HepG2 (cell line): ENCODE measurements around the gene YKT6. TPM values are rescaled to one million over a fixed set of nuclear protein-coding genes. Genes with fewer than 3 reads are reported as not detected.

ENCODE experiments used
- ARNT ChIP-seq: fragments of 450-650 bp; IDR thresholded peaks from 2 replicates; pipeline ENCODE4 v1.6.1; 2017
- EED ChIP-seq: sonication (generic); formaldehyde crosslinking; IDR thresholded peaks from 2 replicates; pipeline ENCODE4 v1.5.0; 2020; ENCODE audit warnings: mild to moderate bottlenecking, missing genetic modification reagents
- GPN1 ChIP-seq: sonication (generic); formaldehyde crosslinking; IDR thresholded peaks from 2 replicates; pipeline ENCODE4 v1.5.1; 2020; ENCODE audit warnings: missing genetic modification reagents, borderline replicate concordance
- HOXA9 ChIP-seq: sonication (generic); formaldehyde crosslinking; IDR thresholded peaks from 2 replicates; pipeline ENCODE4 v1.8.1; 2022; ENCODE audit warnings: missing genetic modification reagents, mild to moderate bottlenecking, moderate library complexity, borderline replicate concordance
- KLF9 ChIP-seq: IDR thresholded peaks from 2 replicates; pipeline ENCODE4 v1.6.1; 2016; ENCODE audit warnings: low read depth
- MAFF ChIP-seq: IDR thresholded peaks from 2 replicates; pipeline ENCODE4 v1.6.1; 2011; ENCODE audit warnings: low read depth, low read length, improper control_type of control experiment
- MED8 ChIP-seq: sonication (generic); formaldehyde crosslinking; IDR thresholded peaks from 2 replicates; pipeline ENCODE4 v1.8.1; 2023; ENCODE audit warnings: mild to moderate bottlenecking, missing genetic modification reagents; ENCODE audit not compliant: insufficient replicate concordance
- MYNN ChIP-seq: sonication (generic); formaldehyde crosslinking; IDR thresholded peaks from 2 replicates; pipeline ENCODE4 v1.4.0; 2020; ENCODE audit warnings: mild to moderate bottlenecking, low read depth, missing genetic modification reagents
- NCOA1 ChIP-seq: sonication (generic); formaldehyde crosslinking; IDR thresholded peaks from 2 replicates; pipeline ENCODE4 v1.9.0; 2021; ENCODE audit warnings: missing genetic modification reagents
- PCBP1 ChIP-seq: fragments of 200-400 bp; formaldehyde crosslinking; IDR thresholded peaks from 2 replicates; pipeline ENCODE4 v1.6.1; 2017; ENCODE audit warnings: mild to moderate bottlenecking, low read depth, low read length, borderline replicate concordance
- RAD51 ChIP-seq: fragments of 450-650 bp; IDR thresholded peaks from 2 replicates; pipeline ENCODE4 v1.6.1; 2016; ENCODE audit warnings: borderline replicate concordance
- RCOR2 ChIP-seq: IDR thresholded peaks from 2 replicates; pipeline ENCODE4 v1.6.1; 2016; ENCODE audit warnings: missing biosample characterization, missing genetic modification reagents
- SP4 ChIP-seq: sonication (generic); formaldehyde crosslinking; IDR thresholded peaks from 2 replicates; pipeline ENCODE4 v1.8.1; 2023; ENCODE audit warnings: mild to moderate bottlenecking, missing genetic modification reagents
- ZBTB20 ChIP-seq: sonication (generic); formaldehyde crosslinking; IDR thresholded peaks from 2 replicates; pipeline ENCODE4 v1.8.1; 2023; ENCODE audit warnings: missing genetic modification reagents, low read depth, mild to moderate bottlenecking, borderline replicate concordance
- ZBTB38 ChIP-seq: sonication (generic); formaldehyde crosslinking; IDR thresholded peaks from 2 replicates; pipeline ENCODE4 v1.5.1; 2020; ENCODE audit warnings: mild to moderate bottlenecking, missing genetic modification reagents
- ZBTB8A ChIP-seq: sonication (generic); formaldehyde crosslinking; IDR thresholded peaks from 2 replicates; pipeline ENCODE4 v1.4.0; 2020; ENCODE audit warnings: mild to moderate bottlenecking, low read depth, missing genetic modification reagents, borderline replicate concordance
- ZNF20 ChIP-seq: sonication (generic); formaldehyde crosslinking; IDR thresholded peaks from 2 replicates; pipeline ENCODE4 v1.4.0; 2020; ENCODE audit warnings: mild to moderate bottlenecking, moderate library complexity, missing genetic modification reagents
- ZNF3 ChIP-seq: IDR thresholded peaks from 2 replicates; pipeline ENCODE4 v1.7.0; 2017; ENCODE audit warnings: inconsistent platforms
- ZNF451 ChIP-seq: sonication (generic); formaldehyde crosslinking; IDR thresholded peaks from 2 replicates; pipeline ENCODE4 v1.5.0; 2020; ENCODE audit warnings: mild to moderate bottlenecking, missing genetic modification reagents
- ZNF557 ChIP-seq: sonication (generic); formaldehyde crosslinking; IDR thresholded peaks from 2 replicates; pipeline ENCODE4 v1.4.0; 2020; ENCODE audit warnings: missing genetic modification reagents
- ZNF577 ChIP-seq: sonication (generic); formaldehyde crosslinking; IDR thresholded peaks from 2 replicates; pipeline ENCODE4 v1.4.0; 2020; ENCODE audit warnings: mild to moderate bottlenecking, low read depth, missing genetic modification reagents, borderline replicate concordance
- ZNF660 ChIP-seq: sonication (generic); formaldehyde crosslinking; IDR thresholded peaks from 2 replicates; pipeline ENCODE4 v1.5.1; 2020; ENCODE audit warnings: mild to moderate bottlenecking, low read depth, missing genetic modification reagents, borderline replicate concordance
- ZNF746 ChIP-seq: sonication (generic); formaldehyde crosslinking; IDR thresholded peaks from 2 replicates; pipeline ENCODE4 v1.8.0; 2022; ENCODE audit warnings: mild to moderate bottlenecking, missing genetic modification reagents
- polyA plus RNA-seq, 8 experiments: library from polyadenylated mRNA; depleted of rRNA in 3 of 8; stranded (reverse) in 7 of 8; unstranded in 1 of 8; fragments of >200 nt; fragmentation: Illumina TruSeq in 4 of 8; extraction: Trizol in 4 of 8; gene quantifications; 2 replicates each; pipeline versions ENCODE4 v1.2.1 to v1.2.3, GENCODE V29; 2011 to 2016; ENCODE audit warnings: low read depth in 4 of 8, missing spikeins in 1 of 8, mixed read lengths in 1 of 8; ENCODE audit not compliant: insufficient read depth in 1 of 8
- total RNA-seq, 5 experiments: library from RNA; depleted of rRNA; stranded (reverse); fragments of >200 nt; fragmentation: Illumina TruSeq; extraction: Trizol; gene quantifications; 2 replicates each; pipeline ENCODE4 v1.2.3, GENCODE V29; 2016; ENCODE audit warnings: low read depth in 1 of 5
- TF ChIP-seq, protein P1 (sequence below): IDR thresholded peaks from 2 replicates; pipeline ENCODE4 v1.6.1; 2016; ENCODE audit warnings: missing compliant biosample characterization, missing genetic modification reagents, borderline replicate concordance
- TF ChIP-seq, protein P2 (sequence below): sonication (generic); formaldehyde crosslinking; IDR thresholded peaks from 2 replicates; pipeline ENCODE4 v1.4.0; 2020; ENCODE audit warnings: missing genetic modification reagents
- TF ChIP-seq, protein P3 (sequence below): sonication (generic); formaldehyde crosslinking; IDR thresholded peaks from 2 replicates; pipeline ENCODE4 v1.4.0; 2020; ENCODE audit warnings: missing genetic modification reagents, borderline replicate concordance

YKT6 gene
- total and polyA plus RNA-seq, 2 of the 13 experiments (the other 11 are each of a cell fraction or from before 2014, with no cell fraction given): 52.2 to 60.3 TPM

DNA sequence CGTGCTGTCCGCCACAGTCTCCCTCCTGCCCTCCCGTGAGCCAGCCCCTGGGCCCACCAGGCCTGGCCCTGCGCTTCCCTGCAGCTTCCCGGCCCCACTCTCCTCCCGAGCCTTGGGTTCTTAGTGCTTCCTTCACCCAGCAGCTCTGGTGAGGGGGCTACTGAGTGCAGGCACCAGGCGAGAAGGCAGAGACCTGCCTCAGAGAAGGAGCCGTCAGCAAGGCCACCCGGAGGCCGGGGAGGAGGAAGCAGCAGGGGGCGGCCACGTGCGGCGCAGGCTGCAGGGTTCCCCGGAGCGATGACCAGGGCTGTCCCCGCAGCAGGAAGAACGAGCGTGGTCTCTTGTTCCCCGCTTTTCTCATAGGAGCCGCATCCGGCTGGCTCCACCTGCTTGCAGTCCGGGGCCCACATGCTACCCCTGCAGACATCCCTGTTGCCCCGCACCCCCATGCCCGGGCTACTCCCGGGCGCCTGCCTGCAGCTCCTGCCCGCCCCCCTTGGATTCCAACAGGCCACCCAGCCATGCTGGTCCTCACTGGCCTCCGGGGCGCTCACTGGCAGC lies 20.5 kb downstream of the YKT6 start (continued):
- no peak for TF ChIP-seq PCBP1
- TF ChIP-seq MYNN (CRISPR knock-in tag): no peak
- TF ChIP-seq GPN1: no peak
- TF ChIP-seq ZNF3 (CRISPR knock-in tag): no peak
- TF ChIP-seq ZBTB38 (CRISPR knock-in tag): peak; percentile 41; the same call in 1 of the 2 replicates
- no peak for TF ChIP-seq ZNF577 (CRISPR knock-in tag)
- TF ChIP-seq, protein P1, sequence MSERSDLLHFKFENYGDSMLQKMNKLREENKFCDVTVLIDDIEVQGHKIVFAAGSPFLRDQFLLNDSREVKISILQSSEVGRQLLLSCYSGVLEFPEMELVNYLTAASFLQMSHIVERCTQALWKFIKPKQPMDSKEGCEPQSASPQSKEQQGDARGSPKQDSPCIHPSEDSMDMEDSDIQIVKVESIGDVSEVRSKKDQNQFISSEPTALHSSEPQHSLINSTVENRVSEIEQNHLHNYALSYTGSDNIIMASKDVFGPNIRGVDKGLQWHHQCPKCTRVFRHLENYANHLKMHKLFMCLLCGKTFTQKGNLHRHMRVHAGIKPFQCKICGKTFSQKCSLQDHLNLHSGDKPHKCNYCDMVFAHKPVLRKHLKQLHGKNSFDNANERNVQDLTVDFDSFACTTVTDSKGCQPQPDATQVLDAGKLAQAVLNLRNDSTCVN (CRISPR knock-in tag): peak; percentile 72; the same call in 1 of the 2 replicates
- no peak for TF ChIP-seq ZNF660 (CRISPR knock-in tag)
- TF ChIP-seq, protein P2, sequence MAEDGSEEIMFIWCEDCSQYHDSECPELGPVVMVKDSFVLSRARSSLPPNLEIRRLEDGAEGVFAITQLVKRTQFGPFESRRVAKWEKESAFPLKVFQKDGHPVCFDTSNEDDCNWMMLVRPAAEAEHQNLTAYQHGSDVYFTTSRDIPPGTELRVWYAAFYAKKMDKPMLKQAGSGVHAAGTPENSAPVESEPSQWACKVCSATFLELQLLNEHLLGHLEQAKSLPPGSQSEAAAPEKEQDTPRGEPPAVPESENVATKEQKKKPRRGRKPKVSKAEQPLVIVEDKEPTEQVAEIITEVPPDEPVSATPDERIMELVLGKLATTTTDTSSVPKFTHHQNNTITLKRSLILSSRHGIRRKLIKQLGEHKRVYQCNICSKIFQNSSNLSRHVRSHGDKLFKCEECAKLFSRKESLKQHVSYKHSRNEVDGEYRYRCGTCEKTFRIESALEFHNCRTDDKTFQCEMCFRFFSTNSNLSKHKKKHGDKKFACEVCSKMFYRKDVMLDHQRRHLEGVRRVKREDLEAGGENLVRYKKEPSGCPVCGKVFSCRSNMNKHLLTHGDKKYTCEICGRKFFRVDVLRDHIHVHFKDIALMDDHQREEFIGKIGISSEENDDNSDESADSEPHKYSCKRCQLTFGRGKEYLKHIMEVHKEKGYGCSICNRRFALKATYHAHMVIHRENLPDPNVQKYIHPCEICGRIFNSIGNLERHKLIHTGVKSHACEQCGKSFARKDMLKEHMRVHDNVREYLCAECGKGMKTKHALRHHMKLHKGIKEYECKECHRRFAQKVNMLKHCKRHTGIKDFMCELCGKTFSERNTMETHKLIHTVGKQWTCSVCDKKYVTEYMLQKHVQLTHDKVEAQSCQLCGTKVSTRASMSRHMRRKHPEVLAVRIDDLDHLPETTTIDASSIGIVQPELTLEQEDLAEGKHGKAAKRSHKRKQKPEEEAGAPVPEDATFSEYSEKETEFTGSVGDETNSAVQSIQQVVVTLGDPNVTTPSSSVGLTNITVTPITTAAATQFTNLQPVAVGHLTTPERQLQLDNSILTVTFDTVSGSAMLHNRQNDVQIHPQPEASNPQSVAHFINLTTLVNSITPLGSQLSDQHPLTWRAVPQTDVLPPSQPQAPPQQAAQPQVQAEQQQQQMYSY (CRISPR knock-in tag): 0 out of 2 replicates have a peak, but pooled peaks have one; percentile 45
- peak; percentile 56; the same call in 1 of the 2 replicates for TF ChIP-seq NCOA1 (CRISPR knock-in tag)
- TF ChIP-seq MED8 (CRISPR knock-in tag): no peak
- no peak for TF ChIP-seq ARNT
- peak; percentile 82; the same call in 1 of the 2 replicates for TF ChIP-seq ZNF451 (CRISPR knock-in tag)
- peak; percentile 92; the same call in 1 of the 2 replicates for TF ChIP-seq ZNF557 (CRISPR knock-in tag)
- TF ChIP-seq ZBTB8A: no peak
- TF ChIP-seq ZBTB20 (CRISPR knock-in tag): peak; percentile 89; the same call in 1 of the 2 replicates
- peak; percentile 39; the same call in 1 of the 2 replicates for TF ChIP-seq SP4 (CRISPR knock-in tag)
- peak; percentile 90; the same call in 1 of the 2 replicates for TF ChIP-seq EED (CRISPR knock-in tag)
- TF ChIP-seq ZNF20 (CRISPR knock-in tag): no peak
- no peak for TF ChIP-seq MAFF
- no peak for TF ChIP-seq RCOR2 (CRISPR knock-in tag)
- TF ChIP-seq, protein P3, sequence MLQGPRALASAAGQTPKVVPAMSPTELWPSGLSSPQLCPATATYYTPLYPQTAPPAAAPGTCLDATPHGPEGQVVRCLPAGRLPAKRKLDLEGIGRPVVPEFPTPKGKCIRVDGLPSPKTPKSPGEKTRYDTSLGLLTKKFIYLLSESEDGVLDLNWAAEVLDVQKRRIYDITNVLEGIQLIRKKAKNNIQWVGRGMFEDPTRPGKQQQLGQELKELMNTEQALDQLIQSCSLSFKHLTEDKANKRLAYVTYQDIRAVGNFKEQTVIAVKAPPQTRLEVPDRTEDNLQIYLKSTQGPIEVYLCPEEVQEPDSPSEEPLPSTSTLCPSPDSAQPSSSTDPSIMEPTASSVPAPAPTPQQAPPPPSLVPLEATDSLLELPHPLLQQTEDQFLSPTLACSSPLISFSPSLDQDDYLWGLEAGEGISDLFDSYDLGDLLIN (CRISPR knock-in tag): no peak
- TF ChIP-seq RAD51: no peak
- no peak; the same call in none of the 2 replicates for TF ChIP-seq HOXA9
- TF ChIP-seq ZNF746: peak; percentile 64
- TF ChIP-seq KLF9 (CRISPR knock-in tag): no peak
